Neural cell (in vitro differentiated cells): ENCODE results near the gene DSCAML1. TPM values are rescaled to one million over a fixed set of nuclear protein-coding genes. Genes with fewer than 3 reads are reported as not detected.

Source experiments
- H2AFZ ChIP-seq: fragments of 200-600, 300-800 bp; sonication (generic), shearing (Covaris generic); 2 replicates; pipeline ENCODE4 v1.6.0; 2014; ENCODE audit warnings: low read depth, mild to moderate bottlenecking, antibody characterized with exemption, low read length, moderate library complexity
- H3F3A ChIP-seq: fragments of 200-600 bp; shearing (Covaris generic); 2 replicates; pipeline ENCODE4 v1.6.1; 2016; ENCODE audit warnings: mild to moderate bottlenecking, moderate library complexity, mixed read lengths, antibody characterized with exemption, low read length; ENCODE audit not compliant: insufficient read depth, poor library complexity, severe bottlenecking
- H3K27ac ChIP-seq: fragments of 200-600, 300-800 bp; sonication (generic), shearing (Covaris generic); 2 replicates; pipeline ENCODE4 v1.5.1; 2014; ENCODE audit warnings: mild to moderate bottlenecking, low read length, moderate library complexity
- H3K27me3 ChIP-seq: fragments of 300-800, 200-600 bp; sonication (generic), shearing (Covaris generic); 2 replicates; pipeline ENCODE4 v1.6.0; 2014; ENCODE audit warnings: mild to moderate bottlenecking, low read depth, low read length, moderate library complexity; ENCODE audit not compliant: insufficient read depth
- H3K36me3 ChIP-seq: fragments of 300-800, 200-600 bp; sonication (generic), shearing (Covaris generic); 2 replicates; pipeline ENCODE4 v1.5.1; 2014; ENCODE audit warnings: mild to moderate bottlenecking, antibody characterized with exemption, low read length, moderate library complexity; ENCODE audit not compliant: insufficient read depth
- H3K4me2 ChIP-seq: fragments of 300-800, 200-600 bp; sonication (generic), shearing (Covaris generic); 2 replicates; pipeline ENCODE4 v1.6.0; 2014; ENCODE audit warnings: mild to moderate bottlenecking, low read length
- H3K4me3 ChIP-seq: fragments of 300-800, 200-600 bp; sonication (generic), shearing (Covaris generic); 2 replicates; pipeline ENCODE4 v1.5.1; 2014; ENCODE audit warnings: mild to moderate bottlenecking, low read length, moderate library complexity
- H3K79me2 ChIP-seq: fragments of 200-600 bp; shearing (Covaris generic); replicated peaks from 2 replicates; pipeline ENCODE4 v1.6.0; 2014; ENCODE audit warnings: mild to moderate bottlenecking, low read length, moderate library complexity; ENCODE audit not compliant: insufficient read depth
- H3K9ac ChIP-seq: fragments of 300-800, 200-600 bp; sonication (generic), shearing (Covaris generic); 2 replicates; pipeline ENCODE4 v1.6.1; 2016; ENCODE audit warnings: mild to moderate bottlenecking, low read length, mixed read lengths
- H3K9me2 ChIP-seq: fragments of 200-600 bp; shearing (Covaris generic); 2 replicates; pipeline ENCODE4 v1.6.1; 2016; ENCODE audit warnings: mild to moderate bottlenecking, low read length, mixed read lengths; ENCODE audit not compliant: insufficient read depth
- H3K9me3 ChIP-seq: fragments of 200-600, 300-800 bp; sonication (generic), shearing (Covaris generic); 2 replicates; pipeline ENCODE4 v1.6.1; 2016; ENCODE audit warnings: mild to moderate bottlenecking, mixed run types, low read length, moderate library complexity, mixed read lengths
- H4K20me1 ChIP-seq: fragments of 200-600 bp; shearing (Covaris generic); 2 replicates; pipeline ENCODE4 v1.6.1; 2016; ENCODE audit warnings: mild to moderate bottlenecking, mixed run types; ENCODE audit not compliant: insufficient read depth
- EP300 ChIP-seq: fragments of 450-650 bp; conservative IDR thresholded peaks from 2 replicates; pipeline ENCODE4 v1.6.1; 2014; ENCODE audit warnings: antibody characterized with exemption, mild to moderate bottlenecking, moderate library complexity; ENCODE audit not compliant: poor library complexity, severe bottlenecking
- EZH2 ChIP-seq: fragments of 200-600, 300-800 bp; shearing (Covaris generic), sonication (generic); IDR thresholded peaks from 2 replicates; pipeline ENCODE4 v1.6.1; 2014; ENCODE audit warnings: antibody characterized with exemption, low read length, borderline replicate concordance, mild to moderate bottlenecking; ENCODE audit not compliant: insufficient read depth, poor library complexity, severe bottlenecking
- MXI1 ChIP-seq: fragments of 450-650 bp; conservative IDR thresholded peaks from 2 replicates; pipeline ENCODE4 v1.6.1; 2014; ENCODE audit warnings: antibody characterized with exemption, mild to moderate bottlenecking; ENCODE audit not compliant: poor library complexity, severe bottlenecking
- POLR2AphosphoS5 ChIP-seq: IDR thresholded peaks from 2 replicates; pipeline ENCODE4 v1.6.1; 2012
- RAD21 ChIP-seq: fragments of 450-650 bp; conservative IDR thresholded peaks from 2 replicates; pipeline ENCODE4 v1.6.1; 2014; ENCODE audit warnings: antibody characterized with exemption, mild to moderate bottlenecking, moderate library complexity
- SMC3 ChIP-seq: fragments of 450-650 bp; conservative IDR thresholded peaks from 2 replicates; pipeline ENCODE4 v1.6.1; 2014; ENCODE audit warnings: antibody characterized with exemption, mild to moderate bottlenecking, moderate library complexity; ENCODE audit not compliant: poor library complexity
- TAF1 ChIP-seq: IDR thresholded peaks from 2 replicates; pipeline ENCODE4 v1.6.1; 2012; ENCODE audit warnings: low read depth
- polyA plus RNA-seq: library from polyadenylated mRNA; depleted of rRNA; stranded (reverse); fragments of >200 nt; gene quantifications from 2 replicates; pipeline ENCODE4 v1.2.3, GENCODE V29; 2014
- TF ChIP-seq, protein P1 (sequence below): fragments of 450-650 bp; IDR thresholded peaks from 2 replicates; pipeline ENCODE4 v1.5.1; 2014; ENCODE audit warnings: antibody characterized with exemption, mild to moderate bottlenecking, moderate library complexity; ENCODE audit not compliant: poor library complexity, severe bottlenecking
- TF ChIP-seq, protein P2 (sequence below): IDR thresholded peaks from 2 replicates; pipeline ENCODE4 v1.6.1; 2012; ENCODE audit warnings: borderline replicate concordance

Gene DSCAML1
- polyA plus RNA-seq, 1 donor from 2014 or later = 1.3 TPM

DNA sequence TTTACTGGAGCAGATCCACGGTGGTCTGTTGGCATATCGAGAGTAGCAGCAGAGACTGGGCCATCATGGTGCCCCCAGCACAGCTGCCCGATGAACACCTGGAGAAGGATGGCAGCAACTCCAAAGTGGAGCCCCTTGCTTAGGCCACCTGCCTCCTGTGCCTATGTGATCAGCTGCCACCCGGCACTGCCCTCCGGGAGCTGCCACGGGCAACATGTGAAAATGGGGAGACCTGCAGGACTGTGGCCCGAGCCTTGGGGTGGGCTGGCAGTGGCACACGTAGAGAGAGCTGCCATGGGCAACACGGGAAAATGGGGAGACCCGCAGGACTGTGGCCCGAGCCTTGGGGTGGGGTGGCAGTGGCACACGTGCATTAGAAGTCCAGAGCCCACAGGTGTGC is 24.4 kb upstream of the DSCAML1 start:
- Histone ChIP-seq H3K9me2 (no peaks in the 10 kb centered on the region), H3K27me3 (no peaks in the 10 kb centered on the region), H3K9me3 (no peaks in the 10 kb centered on the region), H3K9ac (no peak overlapping the region), H3K4me2 (no peak overlapping the region), H4K20me1 (no peaks in the 10 kb centered on the region), H3K36me3 (no peaks in the 10 kb centered on the region), H3K4me3 (no peak overlapping the region), H2AFZ (no peak overlapping the region), H3F3A (no peaks in the 10 kb centered on the region), H3K79me2 (no peaks in the 10 kb centered on the region), H3K27ac (no peak overlapping the region)
- no peak for TF ChIP-seq POLR2AphosphoS5
- no peak for TF ChIP-seq EZH2

DNA sequence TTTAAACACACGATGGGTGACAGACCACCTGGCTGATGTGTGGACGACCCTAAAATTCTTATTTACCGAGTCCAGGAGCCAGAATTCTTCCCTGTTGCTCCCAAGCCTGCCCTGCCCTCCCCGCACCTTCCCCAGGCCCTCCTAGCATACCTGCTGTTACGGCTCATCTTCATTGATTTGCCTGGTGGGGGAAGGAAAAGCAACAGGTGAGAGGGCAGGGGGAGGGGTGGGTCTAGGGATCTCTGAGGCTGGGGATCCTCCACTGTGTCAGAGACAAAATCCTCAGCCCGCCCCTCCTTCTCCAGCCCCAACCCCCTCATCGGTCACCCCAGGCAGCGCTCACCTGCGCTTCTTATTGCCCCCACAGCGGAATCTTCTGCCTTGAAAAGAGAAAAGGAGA is 23.5 kb upstream of the DSCAML1 start:
- H3K79me2 ChIP-seq = no peaks in the 10 kb centered on the region
- no peaks in the 10 kb centered on the region for H3K36me3 ChIP-seq
- no peak overlapping the region for H2AFZ ChIP-seq
- no peaks in the 10 kb centered on the region for H3K9me2 ChIP-seq
- no peak overlapping the region for H3K4me3 ChIP-seq
- no peaks in the 10 kb centered on the region for H3K9me3 ChIP-seq
- H3F3A ChIP-seq = no peaks in the 10 kb centered on the region
- TF ChIP-seq, protein P1, sequence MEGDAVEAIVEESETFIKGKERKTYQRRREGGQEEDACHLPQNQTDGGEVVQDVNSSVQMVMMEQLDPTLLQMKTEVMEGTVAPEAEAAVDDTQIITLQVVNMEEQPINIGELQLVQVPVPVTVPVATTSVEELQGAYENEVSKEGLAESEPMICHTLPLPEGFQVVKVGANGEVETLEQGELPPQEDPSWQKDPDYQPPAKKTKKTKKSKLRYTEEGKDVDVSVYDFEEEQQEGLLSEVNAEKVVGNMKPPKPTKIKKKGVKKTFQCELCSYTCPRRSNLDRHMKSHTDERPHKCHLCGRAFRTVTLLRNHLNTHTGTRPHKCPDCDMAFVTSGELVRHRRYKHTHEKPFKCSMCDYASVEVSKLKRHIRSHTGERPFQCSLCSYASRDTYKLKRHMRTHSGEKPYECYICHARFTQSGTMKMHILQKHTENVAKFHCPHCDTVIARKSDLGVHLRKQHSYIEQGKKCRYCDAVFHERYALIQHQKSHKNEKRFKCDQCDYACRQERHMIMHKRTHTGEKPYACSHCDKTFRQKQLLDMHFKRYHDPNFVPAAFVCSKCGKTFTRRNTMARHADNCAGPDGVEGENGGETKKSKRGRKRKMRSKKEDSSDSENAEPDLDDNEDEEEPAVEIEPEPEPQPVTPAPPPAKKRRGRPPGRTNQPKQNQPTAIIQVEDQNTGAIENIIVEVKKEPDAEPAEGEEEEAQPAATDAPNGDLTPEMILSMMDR = no peak
- TF ChIP-seq TAF1 (no peak), EZH2 (no peak), SMC3 (no peak), POLR2AphosphoS5 (no peak), RAD21 (no peak), EP300 (no peak), MXI1 (no peak)
- TF ChIP-seq, protein P2, sequence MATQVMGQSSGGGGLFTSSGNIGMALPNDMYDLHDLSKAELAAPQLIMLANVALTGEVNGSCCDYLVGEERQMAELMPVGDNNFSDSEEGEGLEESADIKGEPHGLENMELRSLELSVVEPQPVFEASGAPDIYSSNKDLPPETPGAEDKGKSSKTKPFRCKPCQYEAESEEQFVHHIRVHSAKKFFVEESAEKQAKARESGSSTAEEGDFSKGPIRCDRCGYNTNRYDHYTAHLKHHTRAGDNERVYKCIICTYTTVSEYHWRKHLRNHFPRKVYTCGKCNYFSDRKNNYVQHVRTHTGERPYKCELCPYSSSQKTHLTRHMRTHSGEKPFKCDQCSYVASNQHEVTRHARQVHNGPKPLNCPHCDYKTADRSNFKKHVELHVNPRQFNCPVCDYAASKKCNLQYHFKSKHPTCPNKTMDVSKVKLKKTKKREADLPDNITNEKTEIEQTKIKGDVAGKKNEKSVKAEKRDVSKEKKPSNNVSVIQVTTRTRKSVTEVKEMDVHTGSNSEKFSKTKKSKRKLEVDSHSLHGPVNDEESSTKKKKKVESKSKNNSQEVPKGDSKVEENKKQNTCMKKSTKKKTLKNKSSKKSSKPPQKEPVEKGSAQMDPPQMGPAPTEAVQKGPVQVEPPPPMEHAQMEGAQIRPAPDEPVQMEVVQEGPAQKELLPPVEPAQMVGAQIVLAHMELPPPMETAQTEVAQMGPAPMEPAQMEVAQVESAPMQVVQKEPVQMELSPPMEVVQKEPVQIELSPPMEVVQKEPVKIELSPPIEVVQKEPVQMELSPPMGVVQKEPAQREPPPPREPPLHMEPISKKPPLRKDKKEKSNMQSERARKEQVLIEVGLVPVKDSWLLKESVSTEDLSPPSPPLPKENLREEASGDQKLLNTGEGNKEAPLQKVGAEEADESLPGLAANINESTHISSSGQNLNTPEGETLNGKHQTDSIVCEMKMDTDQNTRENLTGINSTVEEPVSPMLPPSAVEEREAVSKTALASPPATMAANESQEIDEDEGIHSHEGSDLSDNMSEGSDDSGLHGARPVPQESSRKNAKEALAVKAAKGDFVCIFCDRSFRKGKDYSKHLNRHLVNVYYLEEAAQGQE = no peak
- no peaks in the 10 kb centered on the region for H3K27me3 ChIP-seq
- no peak overlapping the region for H3K27ac ChIP-seq
- H4K20me1 ChIP-seq = no peaks in the 10 kb centered on the region
- H3K9ac ChIP-seq = no peak overlapping the region
- H3K4me2 ChIP-seq = no peak overlapping the region

DNA sequence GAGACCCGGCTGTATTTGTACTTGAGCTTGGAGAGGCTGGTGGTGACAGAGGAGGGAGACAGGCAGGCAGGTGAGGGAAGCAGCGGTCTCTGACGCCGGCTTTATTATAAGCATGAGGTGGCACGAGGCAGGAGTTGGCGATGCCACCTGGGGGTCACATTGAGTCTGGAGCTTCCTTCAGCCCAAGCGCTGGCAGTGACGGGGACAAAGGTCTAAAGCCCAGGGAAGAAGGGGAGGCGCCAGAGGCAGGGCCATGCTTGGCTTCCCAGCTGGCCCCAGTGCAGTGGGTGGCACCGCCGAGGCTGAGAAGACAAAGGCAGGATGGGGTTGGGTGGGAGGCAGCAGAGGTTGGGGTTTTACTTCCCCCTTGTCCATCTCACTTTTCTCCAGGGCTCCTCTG is 23.1 kb upstream of the DSCAML1 start:
- Histone ChIP-seq H3K4me2 (no peak overlapping the region), H3K4me3 (no peak overlapping the region), H3K9me2 (no peaks in the 10 kb centered on the region), H3F3A (no peaks in the 10 kb centered on the region), H3K27ac (no peak overlapping the region), H3K79me2 (no peaks in the 10 kb centered on the region), H3K36me3 (no peaks in the 10 kb centered on the region), H4K20me1 (no peaks in the 10 kb centered on the region), H3K9ac (no peak overlapping the region), H2AFZ (no peak overlapping the region), H3K27me3 (no peaks in the 10 kb centered on the region), H3K9me3 (no peaks in the 10 kb centered on the region)
- TF ChIP-seq EZH2 (no peak), EP300 (no peak), MXI1 (no peak), SMC3 (no peak), RAD21 (no peak), POLR2AphosphoS5 (no peak), TAF1 (no peak)
- TF ChIP-seq, protein P1 = no peak
- TF ChIP-seq, protein P2 = no peak
